H9 (cell line): ENCODE results near the gene SORCS2. TPM values are rescaled to one million over a fixed set of nuclear protein-coding genes. Genes with fewer than 3 reads are reported as not detected.

Experiments
- DNase-seq: peaks from one replicate; pipeline ENCODE4 v3.0.0-alpha.2; 2017
- H2AFZ ChIP-seq: one replicate; pipeline ENCODE4 v1.6.1; 2013; ENCODE audit warnings: mild to moderate bottlenecking, low read length, control low read depth, moderate library complexity
- H2AK5ac ChIP-seq: 2 replicates; pipeline ENCODE4 v1.6.1; 2013; ENCODE audit warnings: low read length, control low read depth, mixed read lengths; ENCODE audit not compliant: insufficient read length
- H2BK120ac ChIP-seq: one replicate; pipeline ENCODE4 v1.6.1; 2013; ENCODE audit warnings: low read depth, mild to moderate bottlenecking, low read length, control low read depth, inconsistent platforms; ENCODE audit not compliant: poor library complexity, severe bottlenecking
- H2BK12ac ChIP-seq: 2 replicates; pipeline ENCODE4 v1.6.1; 2013; ENCODE audit warnings: low read length, control low read depth, mixed read lengths, low read depth; ENCODE audit not compliant: insufficient read length
- H2BK15ac ChIP-seq: 2 replicates; pipeline ENCODE4 v1.6.1; 2013; ENCODE audit warnings: low read depth, low read length, control low read depth
- H2BK20ac ChIP-seq: one replicate; pipeline ENCODE4 v1.6.1; 2013; ENCODE audit warnings: low read depth, mild to moderate bottlenecking, low read length, control low read depth, inconsistent platforms; ENCODE audit not compliant: poor library complexity, severe bottlenecking
- H2BK5ac ChIP-seq: 2 replicates; pipeline ENCODE4 v1.6.1; 2013; ENCODE audit warnings: low read length, control low read depth, mixed read lengths; ENCODE audit not compliant: insufficient read length
- H3K14ac ChIP-seq: 2 replicates; pipeline ENCODE4 v1.6.1; 2013; ENCODE audit warnings: low read length, control low read depth; ENCODE audit not compliant: insufficient read depth
- H3K18ac ChIP-seq: 2 replicates; pipeline ENCODE4 v1.6.1; 2013; ENCODE audit warnings: low read depth, mild to moderate bottlenecking, mixed read lengths, low read length, control low read depth; ENCODE audit not compliant: insufficient read length
- H3K23ac ChIP-seq: 2 replicates; pipeline ENCODE4 v1.6.1; 2013; ENCODE audit warnings: low read length, control low read depth, mixed read lengths, low read depth; ENCODE audit not compliant: insufficient read length
- H3K23me2 ChIP-seq: 2 replicates; pipeline ENCODE4 v1.6.1; 2013; ENCODE audit warnings: low read depth, mild to moderate bottlenecking, mixed read lengths, low read length, control low read depth; ENCODE audit not compliant: insufficient read length, poor library complexity, severe bottlenecking
- H3K27ac ChIP-seq: 2 replicates; pipeline ENCODE4 v1.5.1; 2013; ENCODE audit warnings: low read length, control low read depth, mixed read lengths, low read depth; ENCODE audit not compliant: insufficient read length
- H3K27me3 ChIP-seq: 2 replicates; pipeline ENCODE4 v1.6.1; 2013; ENCODE audit warnings: low read length, control low read depth, inconsistent platforms; ENCODE audit not compliant: insufficient read depth
- H3K4ac ChIP-seq: 2 replicates; pipeline ENCODE4 v1.6.1; 2013; ENCODE audit warnings: low read depth, mild to moderate bottlenecking, control low read depth, inconsistent platforms, low read length, moderate library complexity
- H3K4me1 ChIP-seq: 2 replicates; pipeline ENCODE4 v1.6.1; 2013; ENCODE audit warnings: low read length, control low read depth, inconsistent platforms; ENCODE audit not compliant: insufficient read depth
- H3K4me2 ChIP-seq: 2 replicates; pipeline ENCODE4 v1.6.1; 2013; ENCODE audit warnings: low read length, control low read depth, mixed read lengths; ENCODE audit not compliant: insufficient read length, insufficient read depth
- H3K56ac ChIP-seq: 2 replicates; pipeline ENCODE4 v1.6.1; 2013; ENCODE audit warnings: low read depth, mild to moderate bottlenecking, mixed read lengths, low read length, control low read depth; ENCODE audit not compliant: insufficient read length
- H3K79me1 ChIP-seq: 2 replicates; pipeline ENCODE4 v1.6.1; 2013; ENCODE audit warnings: low read depth, mild to moderate bottlenecking, moderate library complexity, low read length, control low read depth, inconsistent platforms; ENCODE audit not compliant: insufficient read depth, poor library complexity, severe bottlenecking
- H3K79me2 ChIP-seq: 2 replicates; pipeline ENCODE4 v1.6.1; 2013; ENCODE audit warnings: low read length, control low read depth, inconsistent platforms; ENCODE audit not compliant: insufficient read depth
- H3K9ac ChIP-seq: 2 replicates; pipeline ENCODE4 v1.6.1; 2013; ENCODE audit warnings: low read length, control low read depth, mixed read lengths; ENCODE audit not compliant: insufficient read length; ENCODE audit errors: extremely low read depth
- H3K9me3 ChIP-seq: one replicate; pipeline ENCODE4 v1.6.1; 2013; ENCODE audit warnings: low read depth, low read length, inconsistent platforms; ENCODE audit not compliant: control insufficient read depth
- H3T11ph ChIP-seq: one replicate; pipeline ENCODE4 v1.6.1; 2013; ENCODE audit warnings: mild to moderate bottlenecking, low read length, control low read depth, inconsistent platforms
- H4K20me1 ChIP-seq: one replicate; pipeline ENCODE4 v1.6.1; 2013; ENCODE audit not compliant: control insufficient read depth, insufficient read length, insufficient read depth
- H4K5ac ChIP-seq: 2 replicates; pipeline ENCODE4 v1.6.1; 2013; ENCODE audit warnings: low read depth, mild to moderate bottlenecking, mixed read lengths, low read length, control low read depth; ENCODE audit not compliant: insufficient read length
- H4K8ac ChIP-seq: replicated peaks from 2 replicates; pipeline ENCODE4 v1.6.1; 2013; ENCODE audit warnings: low read length, control low read depth, mixed read lengths, low read depth; ENCODE audit not compliant: insufficient read length
- H4K91ac ChIP-seq: 2 replicates; pipeline ENCODE4 v1.6.1; 2013; ENCODE audit warnings: low read depth, mild to moderate bottlenecking, moderate library complexity, mixed read lengths, low read length, control low read depth; ENCODE audit not compliant: insufficient read length
- H3K27ac Mint-ChIP-seq, 3 experiments: 2 replicates in 2 of 3; 3 replicates in 1 of 3; pipeline ENCODE4 v1.8.0; 2020 to 2021; ENCODE audit warnings: mixed read lengths in 3 of 3, mild to moderate bottlenecking in 1 of 3, moderate library complexity in 1 of 3
- H3K27me3 Mint-ChIP-seq: 2 replicates; pipeline ENCODE4 v1.8.0; 2021; ENCODE audit warnings: low read depth, mild to moderate bottlenecking, moderate library complexity, mixed read lengths
- H3K36me3 Mint-ChIP-seq, 3 experiments: 2 replicates in 2 of 3; 3 replicates in 1 of 3; pipeline ENCODE4 v1.8.0; 2020 to 2021; ENCODE audit warnings: low read depth in 3 of 3, mixed read lengths in 3 of 3; ENCODE audit not compliant: insufficient read depth in 1 of 3
- H3K4me1 Mint-ChIP-seq, 2 experiments: 2 replicates each; pipeline ENCODE4 v1.8.0; 2020; ENCODE audit warnings: mixed read lengths in 2 of 2
- H3K4me3 Mint-ChIP-seq, 2 experiments: 2 replicates in 1 of 2; 3 replicates in 1 of 2; pipeline ENCODE4 v1.8.0; 2020 to 2021; ENCODE audit warnings: mild to moderate bottlenecking in 2 of 2, mixed read lengths in 2 of 2, moderate library complexity in 1 of 2
- H3K9me3 Mint-ChIP-seq, 2 experiments: 2 replicates in 1 of 2; 3 replicates in 1 of 2; pipeline ENCODE4 v1.8.0; 2020; ENCODE audit warnings: mild to moderate bottlenecking in 2 of 2, mixed read lengths in 2 of 2, moderate library complexity in 1 of 2
- CTCF ChIP-seq: fragments of 200-600 bp; sonication (generic); conservative IDR thresholded peaks from 3 replicates; pipeline ENCODE4 v1.8.0; 2021; ENCODE audit warnings: antibody characterized with exemption, mild to moderate bottlenecking
- WGBS: extraction: QIAGEN DNeasy Blood & Tissue Kit; methylation state at CpG from one replicate; pipeline ENCODE4 v1.1.7; 2013; ENCODE audit warnings: missing lambda C conversion rate, low lambda C conversion rate, mixed read lengths; ENCODE audit not compliant: insufficient read length; ENCODE audit errors: extremely low coverage; 5-methylcytosine and 5-hydroxymethylcytosine counted together
- total RNA-seq: library from RNA; stranded (reverse); gene quantifications from 2 replicates; pipeline ENCODE4 v1.2.1, GENCODE V29; 2021

Gene SORCS2
- total RNA-seq, 1 experiment from 2014 or later = 0.57 TPM

GRCh38 chr4:7680106-7680505, 487.8 kb downstream of the SORCS2 start:
- Histone ChIP-seq H2AFZ (no peak overlapping the region), H4K91ac (no peak overlapping the region), H2BK12ac (no peak overlapping the region), H2BK15ac (no peak overlapping the region), H3K27me3 (no peaks in the 10 kb centered on the region), H3K4ac (no peak overlapping the region), H3K9me3 (no peaks in the 10 kb centered on the region), H3K79me2 (no peaks in the 10 kb centered on the region), H4K5ac (no peak overlapping the region), H3K4me1 (no peaks in the 10 kb centered on the region), H3K23ac (no peak overlapping the region), H3K79me1 (no peaks in the 10 kb centered on the region), H4K8ac (no peak overlapping the region), H3K18ac (no peak overlapping the region), H4K20me1 (no peaks in the 10 kb centered on the region), H3K23me2 (no peaks in the 10 kb centered on the region), H3K27ac (no peak overlapping the region), H3K56ac (no peak overlapping the region), H3K4me2 (no peak overlapping the region), H3T11ph (no peak overlapping the region), H2BK120ac (no peak overlapping the region), H2BK20ac (no peak overlapping the region), H3K14ac (no peak overlapping the region; the same call in 1 of the 2 replicates), H2AK5ac (no peak overlapping the region), H3K9ac (no peak overlapping the region), H2BK5ac (no peak overlapping the region)
- Mint-ChIP-seq H3K27me3 (peaks cover 12% of the 10 kb centered on the region), H3K27ac (no peak overlapping the region), H3K4me3 (no peak overlapping the region), H3K4me1 (peaks cover 2 to 20% of the 10 kb centered on the region in 2 experiments; a peak in 3 of 4 replicates), H3K36me3 (peaks cover 8 to 18% (median 9%) of the 10 kb centered on the region in 3 experiments; a peak in 6 of 7 replicates), H3K9me3 (peaks cover 17 to 19% of the 10 kb centered on the region in 2 experiments)
- no peak for DNase-seq
- no CpG with 5 or more reads among the region's 10 CpGs for WGBS
- TF ChIP-seq CTCF = no peak
